Umbilical cord (tissue), 2 donors: Measurements from ENCODE around the gene ZNF618. TPM values are rescaled to one million over a fixed set of nuclear protein-coding genes. Genes with fewer than 3 reads are reported as not detected.
"Not testable (repeated sequence)": the region's sequence is repeated elsewhere in the genome, so short reads cannot be mapped to it uniquely, and the experiment has no call there.

Experiments used
- DNase-seq: peaks from one replicate; pipeline ENCODE4 v3.0.0-alpha.2; 2015; ENCODE audit warnings: low spot score
- total RNA-seq: library from RNA; depleted of rRNA; stranded (reverse); fragments of >200 nt; gene quantifications from one replicate; pipeline ENCODE4 v1.2.3, GENCODE V29; 2014; ENCODE audit warnings: low replicate concordance; ENCODE audit not compliant: insufficient read depth

ZNF618 gene
- total RNA-seq, 1 donor from 2014 or later, result 12.3 TPM

GRCh38 chr9:114080195-114080772 lies 204.2 kb downstream of the ZNF618 start:
- DNase-seq, result no peak

GRCh38 chr9:114080773-114081440 lies 204.8 kb downstream of the ZNF618 start:
- DNase-seq, result no peak

- no peak for DNase-seq
Measured at GRCh38 chr9:114081441-114082016, 205.4 kb downstream of the ZNF618 start.

- peak; percentile 96 for DNase-seq
Measured at GRCh38 chr9:114082017-114082762, 206.1 kb downstream of the ZNF618 start.

GRCh38 chr9:114082763-114083412 lies 206.8 kb downstream of the ZNF618 start:
- not testable (repeated sequence) for DNase-seq

- no peak for DNase-seq
Measured at GRCh38 chr9:114083666-114084065, 207.6 kb downstream of the ZNF618 start.

GRCh38 chr9:114084282-114085073 lies 208.4 kb downstream of the ZNF618 start:
- DNase-seq, result no peak

- DNase-seq, result no peak
Measured at GRCh38 chr9:114085387-114085789, 209.3 kb downstream of the ZNF618 start.

GRCh38 chr9:114086009-114086408 lies 209.9 kb downstream of the ZNF618 start:
- no peak for DNase-seq

- no peak for DNase-seq
Measured at GRCh38 chr9:114086607-114087006, 210.5 kb downstream of the ZNF618 start.

GRCh38 chr9:114087721-114088120 lies 211.6 kb downstream of the ZNF618 start:
- DNase-seq, result no peak

- DNase-seq, result no peak
Measured at GRCh38 chr9:114088571-114089170, 212.6 kb downstream of the ZNF618 start.

GRCh38 chr9:114089206-114089840 lies 213.2 kb downstream of the ZNF618 start:
- no peak for DNase-seq

GRCh38 chr9:114090798-114091197 lies 214.7 kb downstream of the ZNF618 start:
- no peak for DNase-seq

GRCh38 chr9:114091711-114092110 lies 215.6 kb downstream of the ZNF618 start:
- no peak for DNase-seq

- DNase-seq, result no peak
Measured at GRCh38 chr9:114092336-114092735, 216.2 kb downstream of the ZNF618 start.

- no peak for DNase-seq
Measured at GRCh38 chr9:114093031-114093471, 216.9 kb downstream of the ZNF618 start.

- DNase-seq, result no peak
Measured at GRCh38 chr9:114093761-114094505, 217.8 kb downstream of the ZNF618 start.

- DNase-seq, result no peak
Measured at GRCh38 chr9:114094971-114095370, 218.9 kb downstream of the ZNF618 start.
